ENCODE data around the gene FHAD1.

The FHAD1 gene

GRCh38 chr1:15275921-15276683 lies 29.1 kb downstream of the FHAD1 start:
- H3K4me3 ChIP-seq (ENCODE audit: low read depth, low read length): no peak overlapping the region
- DNase-seq (ENCODE audit: low read depth): no peak
- TF ChIP-seq CTCF (IDR thresholded peaks at IDR 0.05; ENCODE audit: control insufficient read depth, extremely low read depth, insufficient read depth): no peak

- H3K4me3 ChIP-seq (ENCODE audit: low read depth, low read length): no peak overlapping the region
- no peak for TF ChIP-seq CTCF (IDR thresholded peaks at IDR 0.05; ENCODE audit: control insufficient read depth, extremely low read depth, insufficient read depth)
- DNase-seq (ENCODE audit: low read depth): no peak
These were observed 29.8 kb downstream of the FHAD1 start for GRCh38 chr1:15276691-15277446.

GRCh38 chr1:15277447-15277838 lies 30.4 kb downstream of the FHAD1 start:
- DNase-seq (ENCODE audit: low read depth): no peak
- no peak overlapping the region for H3K4me3 ChIP-seq (ENCODE audit: low read depth, low read length)

GRCh38 chr1:15277933-15278332 lies 30.9 kb downstream of the FHAD1 start:
- no peak for DNase-seq (ENCODE audit: low read depth)
- H3K4me3 ChIP-seq (ENCODE audit: low read depth, low read length): no peak overlapping the region
- TF ChIP-seq CTCF (IDR thresholded peaks at IDR 0.05; ENCODE audit: control insufficient read depth, extremely low read depth, insufficient read depth): no peak

More at GRCh38 chr1:15277447-15277838, 30.4 kb downstream of the FHAD1 start:
- no peak for TF ChIP-seq CTCF (IDR thresholded peaks at IDR 0.05; ENCODE audit: control insufficient read depth, extremely low read depth, insufficient read depth)

GRCh38 chr1:15279576-15280230 lies 32.7 kb downstream of the FHAD1 start:
- no peak overlapping the region for H3K4me3 ChIP-seq (ENCODE audit: low read depth, low read length)
- DNase-seq (ENCODE audit: low read depth): no peak
- TF ChIP-seq CTCF (IDR thresholded peaks at IDR 0.05; ENCODE audit: control insufficient read depth, extremely low read depth, insufficient read depth): no peak

GRCh38 chr1:15280416-15280815 lies 33.4 kb downstream of the FHAD1 start:
- no peak overlapping the region for H3K4me3 ChIP-seq (ENCODE audit: low read depth, low read length)
- no peak for DNase-seq (ENCODE audit: low read depth)
- no peak for TF ChIP-seq CTCF (IDR thresholded peaks at IDR 0.05; ENCODE audit: control insufficient read depth, extremely low read depth, insufficient read depth)
